8988T (cell line): ENCODE results near the gene CNGB1.
"Not testable (repeated sequence)": the region's sequence is repeated elsewhere in the genome, so short reads cannot be mapped to it uniquely, and the experiment has no call there.

Source experiments
- DNase-seq: peaks from one replicate; pipeline ENCODE4 v3.0.0; 2011

CNGB1 gene

DNA sequence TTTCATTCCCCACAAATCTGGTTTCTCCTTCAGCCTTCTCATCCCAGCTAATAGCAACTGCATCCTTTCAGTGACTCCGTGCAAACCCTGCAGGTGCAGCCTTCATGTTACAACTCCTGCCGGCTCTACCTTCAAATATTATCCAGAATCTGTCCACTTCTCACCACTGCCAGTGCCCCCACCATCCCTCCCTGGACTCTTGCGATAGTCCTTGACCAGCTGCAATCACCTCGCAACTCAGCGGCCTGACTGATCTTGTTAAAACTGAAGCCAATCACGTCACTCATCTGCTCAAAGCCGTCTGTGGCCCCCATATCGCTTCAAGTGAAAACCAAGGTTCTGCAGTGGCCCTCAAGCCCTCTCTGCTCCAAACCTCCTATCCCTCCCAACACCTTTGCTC is 125.8 kb downstream of the CNGB1 start:
- DNase-seq: no peak

DNA sequence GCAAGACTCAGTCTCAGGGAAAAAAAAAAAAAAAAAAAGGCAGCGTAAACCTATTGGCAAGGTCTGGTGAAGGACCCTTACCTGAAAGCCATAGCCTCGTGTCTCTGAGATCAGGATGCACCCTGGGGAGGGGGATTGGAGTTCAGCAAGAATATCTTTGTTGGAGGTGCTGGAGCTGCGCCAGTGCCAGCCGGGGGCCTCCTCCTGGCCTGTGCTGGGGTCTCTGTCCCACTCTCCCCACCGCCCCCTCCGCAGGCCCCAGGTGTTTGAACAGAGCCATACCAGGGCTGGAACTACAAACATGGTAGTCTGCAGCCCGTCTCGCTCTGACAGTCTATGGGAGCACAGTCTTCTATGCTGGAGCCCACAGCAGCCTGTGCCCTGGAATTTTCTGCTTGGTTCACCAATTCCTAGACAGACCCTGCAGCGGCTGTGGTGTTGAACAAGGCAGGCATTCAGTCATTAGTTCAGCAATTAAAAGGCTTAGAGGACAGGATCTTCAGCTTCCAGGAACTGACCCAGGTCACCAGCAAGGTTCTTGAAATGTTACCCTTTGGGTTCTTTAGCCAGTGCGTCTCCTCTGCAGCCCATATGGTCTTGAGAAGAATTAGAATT is 126.4 kb downstream of the CNGB1 start:
- DNase-seq: no peak

DNA sequence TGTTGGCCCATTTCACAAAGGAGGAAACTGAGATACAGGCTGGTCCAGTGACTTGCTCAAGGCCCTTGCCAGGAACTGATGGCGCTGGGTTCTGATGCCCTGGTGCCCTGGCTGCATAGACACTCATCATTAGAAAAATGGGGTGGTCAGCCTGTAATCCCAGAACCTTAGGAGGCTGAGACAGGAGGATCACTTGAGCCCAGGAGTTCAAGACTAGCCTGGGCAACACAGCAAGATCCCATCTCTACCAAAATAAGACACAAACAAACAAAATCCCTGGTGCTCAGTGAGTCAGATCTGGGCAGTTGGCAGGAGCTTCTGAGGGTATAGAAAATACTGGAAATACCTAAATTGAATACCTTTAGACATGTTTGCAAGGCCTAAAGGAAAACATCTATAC is 127.5 kb downstream of the CNGB1 start:
- no peak for DNase-seq

DNA sequence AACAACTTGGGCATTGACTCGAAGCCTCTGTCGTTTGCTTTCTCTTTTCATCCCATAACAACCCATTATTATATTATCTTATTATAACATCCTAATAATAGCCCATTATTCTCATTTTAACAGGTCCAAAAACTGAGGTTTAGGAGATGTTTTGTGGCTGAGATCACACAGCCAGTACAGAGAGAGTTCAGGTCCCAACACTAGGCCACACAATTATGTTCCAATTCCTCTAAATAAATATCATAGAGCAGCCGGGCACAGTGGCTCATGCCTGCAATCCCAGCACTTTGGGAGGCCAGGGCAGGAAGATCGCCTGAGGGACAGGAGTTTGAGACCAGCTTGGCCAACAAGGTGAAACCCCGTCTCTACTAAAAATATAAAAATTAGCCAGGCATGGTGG is 128.3 kb downstream of the CNGB1 start:
- DNase-seq: no peak

DNA sequence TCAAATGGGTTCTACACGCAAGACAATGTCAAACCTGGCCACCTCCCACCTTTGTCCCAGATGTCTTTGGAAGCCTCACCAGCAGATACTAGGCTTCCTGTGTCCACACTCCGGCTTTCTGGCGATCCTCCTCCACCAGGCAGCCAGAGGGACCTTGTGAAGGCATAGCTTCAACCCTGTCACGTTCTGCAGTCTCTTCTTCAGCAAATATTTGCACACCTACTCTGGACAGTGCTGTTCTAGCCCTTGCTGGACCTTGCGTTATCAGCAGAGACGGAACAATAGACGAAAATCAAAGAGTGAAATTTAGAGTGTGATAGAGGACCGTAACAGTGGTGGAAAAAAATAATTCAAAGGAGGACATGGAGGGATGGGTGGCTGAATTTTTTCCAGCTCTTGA is 130.1 kb downstream of the CNGB1 start:
- no peak for DNase-seq

DNA sequence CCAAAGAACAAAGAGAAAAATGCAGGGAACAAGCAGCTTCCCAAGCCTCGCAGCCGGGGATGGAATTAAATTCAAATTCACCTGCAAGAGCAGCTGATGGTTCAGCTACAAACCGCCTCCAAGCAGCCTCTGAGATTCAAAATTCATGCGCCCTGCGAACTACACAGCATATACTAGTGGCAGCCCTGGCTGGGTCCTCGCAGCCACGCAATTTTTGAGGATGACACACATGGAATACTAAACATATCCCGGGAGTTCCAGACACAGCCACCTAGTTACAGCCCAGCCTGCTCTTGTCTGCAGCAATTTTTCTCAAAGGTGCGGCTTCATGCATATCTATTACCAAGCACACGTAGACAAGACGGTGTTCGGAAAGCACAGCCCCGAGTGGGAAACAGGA is 132.8 kb downstream of the CNGB1 start:
- DNase-seq: no peak

DNA sequence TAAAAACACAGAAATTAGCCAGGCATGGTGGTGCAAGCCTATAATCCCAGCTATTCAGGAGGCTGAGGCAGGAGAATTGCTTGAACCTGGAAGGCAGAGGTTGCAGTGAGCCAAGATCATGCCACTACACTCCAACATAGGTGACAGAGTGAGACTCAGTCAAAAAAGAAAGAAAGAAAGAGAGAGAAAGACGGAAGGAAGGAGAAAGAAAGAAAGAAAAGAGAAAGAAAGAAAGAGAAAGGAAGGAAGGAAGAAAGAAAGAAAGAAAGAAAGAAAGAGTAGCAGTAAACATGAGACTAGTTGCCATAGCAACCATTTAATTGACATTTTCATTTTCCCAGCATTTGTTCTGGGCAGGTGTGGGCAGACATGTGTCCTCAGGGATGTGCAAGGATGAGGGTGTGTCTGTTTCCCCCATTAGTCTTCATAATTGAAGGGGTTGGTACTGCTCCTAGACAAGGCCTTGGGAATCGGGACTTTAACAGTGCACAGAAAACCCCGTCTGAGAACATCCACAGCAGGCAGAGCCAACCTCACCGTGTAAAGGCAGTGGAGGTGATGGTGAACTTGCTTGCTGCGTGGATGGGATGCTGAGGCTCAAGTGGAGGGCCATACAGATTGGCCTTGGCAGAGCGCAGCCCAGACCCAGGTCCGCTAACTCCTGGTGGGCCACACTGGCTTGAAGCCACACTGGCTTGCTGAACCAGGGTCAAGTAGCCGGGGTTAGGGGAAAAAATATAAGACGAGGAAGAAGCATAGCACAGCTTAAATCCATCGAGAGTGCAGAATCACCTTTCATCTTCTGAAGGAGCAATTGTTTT is 133.4 kb downstream of the CNGB1 start:
- no peak for DNase-seq

DNA sequence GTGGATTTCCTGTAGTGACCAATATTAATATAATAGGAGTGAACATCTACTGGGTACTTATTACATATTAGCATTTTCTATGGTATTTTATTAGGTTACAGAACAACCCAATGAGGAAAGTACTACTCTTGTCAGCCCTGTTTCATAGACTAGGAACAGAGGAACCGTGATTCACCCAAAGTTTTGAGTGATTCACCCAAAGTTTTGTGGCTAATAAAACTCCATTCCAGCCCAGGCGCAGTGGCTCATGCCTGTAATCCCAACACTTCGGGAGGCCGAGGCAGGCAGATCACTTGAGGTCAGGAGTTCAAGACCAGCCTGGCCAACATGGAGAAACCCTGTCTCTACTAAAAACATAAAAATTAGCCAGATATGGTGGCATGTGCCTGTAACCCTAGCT is 135.5 kb downstream of the CNGB1 start:
- DNase-seq: not testable (repeated sequence)

DNA sequence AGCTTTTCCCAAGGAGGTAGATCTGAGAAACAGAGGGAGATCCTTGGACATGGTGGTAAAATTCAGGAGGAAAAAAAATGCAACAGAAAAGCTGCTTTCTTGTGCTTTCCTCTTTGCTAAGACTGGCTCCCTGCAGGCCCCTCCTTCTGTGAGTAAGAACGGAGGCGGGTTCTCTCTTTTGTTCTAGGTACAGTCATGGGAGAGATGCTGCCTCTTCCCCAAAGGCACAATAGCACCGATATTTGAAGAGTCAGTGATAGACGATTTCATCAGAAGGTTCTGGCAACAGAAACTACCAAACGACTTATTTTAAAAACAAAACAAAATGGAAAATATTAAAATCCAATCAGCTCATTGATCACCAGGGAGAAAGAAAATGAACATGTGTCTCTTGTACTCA is 136.0 kb downstream of the CNGB1 start:
- DNase-seq: no peak
